HepG2 (cell line): Measurements from ENCODE around the gene NPAS2. TPM values are rescaled to one million over a fixed set of nuclear protein-coding genes. Genes with fewer than 3 reads are reported as not detected.
A peak's percentile ranks its signal among the peaks of the same experiment; 100 is the strongest.

Experiments
- ADNP ChIP-seq: sonication (generic); formaldehyde crosslinking; IDR thresholded peaks from 2 replicates; pipeline ENCODE4 v1.4.0; 2020; ENCODE audit warnings: missing genetic modification reagents
- ATAD3A ChIP-seq: sonication (generic); formaldehyde crosslinking; IDR thresholded peaks from 2 replicates; pipeline ENCODE4 v1.4.0; 2020; ENCODE audit warnings: missing genetic modification reagents
- FOXJ3 ChIP-seq: sonication (generic); formaldehyde crosslinking; IDR thresholded peaks from 2 replicates; pipeline ENCODE4 v1.4.0; 2020; ENCODE audit warnings: missing genetic modification reagents, mild to moderate bottlenecking, borderline replicate concordance
- FOXP1 ChIP-seq, 2 experiments: fragments of 450-650 bp in 1 of 2; IDR thresholded peaks; 2 replicates each; pipeline ENCODE4 v1.6.1; 2017 to 2018; ENCODE audit warnings: antibody characterized with exemption in 1 of 2
- HDAC6 ChIP-seq: fragments of 200-600 bp; sonication (generic); IDR thresholded peaks from 2 replicates; pipeline ENCODE4 v1.7.0; 2017; ENCODE audit warnings: mild to moderate bottlenecking, antibody characterized with exemption, low read length, low read depth
- HNF4A ChIP-seq: sonication (generic); formaldehyde crosslinking; IDR thresholded peaks from 2 replicates; pipeline ENCODE4 v1.4.0; 2020; ENCODE audit warnings: missing genetic modification reagents
- IRX3 ChIP-seq: sonication (generic); formaldehyde crosslinking; IDR thresholded peaks from 2 replicates; pipeline ENCODE4 v1.8.1; 2023; ENCODE audit warnings: mild to moderate bottlenecking, low read depth, missing genetic modification reagents, borderline replicate concordance
- KLF11 ChIP-seq: IDR thresholded peaks from 2 replicates; pipeline ENCODE4 v1.6.1; 2016; ENCODE audit warnings: missing compliant biosample characterization
- NCOA2 ChIP-seq: sonication (generic); formaldehyde crosslinking; IDR thresholded peaks from 2 replicates; pipeline ENCODE4 v1.8.0; 2022; ENCODE audit warnings: inconsistent platforms
- NFE2L1 ChIP-seq: sonication (generic); formaldehyde crosslinking; IDR thresholded peaks from 2 replicates; pipeline ENCODE4 v1.4.0; 2020; ENCODE audit warnings: missing genetic modification reagents, mild to moderate bottlenecking, borderline replicate concordance
- NR2C2 ChIP-seq: sonication (generic); formaldehyde crosslinking; IDR thresholded peaks from 2 replicates; pipeline ENCODE4 v1.4.0; 2020; ENCODE audit warnings: missing genetic modification reagents, mild to moderate bottlenecking, moderate library complexity, borderline replicate concordance
- NRL ChIP-seq: sonication (generic); formaldehyde crosslinking; IDR thresholded peaks from 2 replicates; pipeline ENCODE4 v1.5.0; 2020; ENCODE audit warnings: missing genetic modification reagents, mild to moderate bottlenecking, moderate library complexity, borderline replicate concordance
- PHF21A ChIP-seq: sonication (generic); formaldehyde crosslinking; IDR thresholded peaks from 2 replicates; pipeline ENCODE4 v1.5.0; 2020; ENCODE audit warnings: mild to moderate bottlenecking, missing genetic modification reagents
- PHF5A ChIP-seq: IDR thresholded peaks from one replicate; pipeline ENCODE4 v1.6.1; 2018; ENCODE audit warnings: low read depth, missing genetic modification reagents; ENCODE audit not compliant: unreplicated experiment
- XBP1 ChIP-seq: sonication (generic); formaldehyde crosslinking; IDR thresholded peaks from 2 replicates; pipeline ENCODE4 v1.5.0; 2020; ENCODE audit warnings: missing genetic modification reagents
- ZC3H4 ChIP-seq: sonication (generic); formaldehyde crosslinking; IDR thresholded peaks from 2 replicates; pipeline ENCODE4 v1.4.0; 2020; ENCODE audit warnings: missing genetic modification reagents, borderline replicate concordance
- ZFP36L2 ChIP-seq: sonication (generic); formaldehyde crosslinking; IDR thresholded peaks from 2 replicates; pipeline ENCODE4 v1.4.0; 2020; ENCODE audit warnings: missing genetic modification reagents
- ZNF251 ChIP-seq: sonication (generic); formaldehyde crosslinking; IDR thresholded peaks from 2 replicates; pipeline ENCODE4 v1.9.0; 2021; ENCODE audit warnings: mild to moderate bottlenecking, missing genetic modification reagents
- ZNF713 ChIP-seq: sonication (generic); formaldehyde crosslinking; IDR thresholded peaks from 2 replicates; pipeline ENCODE4 v1.4.0; 2020; ENCODE audit warnings: mild to moderate bottlenecking, missing genetic modification reagents
- polyA plus RNA-seq, 8 experiments: library from polyadenylated mRNA; depleted of rRNA in 3 of 8; stranded (reverse) in 7 of 8; unstranded in 1 of 8; fragments of >200 nt; fragmentation: Illumina TruSeq in 4 of 8; extraction: Trizol in 4 of 8; gene quantifications; 2 replicates each; pipeline versions ENCODE4 v1.2.1 to v1.2.3, GENCODE V29; 2011 to 2016; ENCODE audit warnings: low read depth in 4 of 8, missing spikeins in 1 of 8, mixed read lengths in 1 of 8; ENCODE audit not compliant: insufficient read depth in 1 of 8
- total RNA-seq, 5 experiments: library from RNA; depleted of rRNA; stranded (reverse); fragments of >200 nt; fragmentation: Illumina TruSeq; extraction: Trizol; gene quantifications; 2 replicates each; pipeline ENCODE4 v1.2.3, GENCODE V29; 2016; ENCODE audit warnings: low read depth in 1 of 5
- TF ChIP-seq, protein P1 (sequence below): sonication (generic); formaldehyde crosslinking; conservative IDR thresholded peaks from 2 replicates; pipeline ENCODE4 v1.8.0; 2022; ENCODE audit warnings: mild to moderate bottlenecking, moderate library complexity, missing genetic modification reagents
- TF ChIP-seq, protein P2 (sequence below): sonication (generic); formaldehyde crosslinking; IDR thresholded peaks from 2 replicates; pipeline ENCODE4 v1.9.0; 2021; ENCODE audit warnings: mild to moderate bottlenecking, missing genetic modification reagents
- TF ChIP-seq, protein P3 (sequence below): sonication (generic); formaldehyde crosslinking; IDR thresholded peaks from 2 replicates; pipeline ENCODE4 v1.4.0; 2020; ENCODE audit warnings: missing genetic modification reagents

The NPAS2 gene
- total and polyA plus RNA-seq, 2 of the 13 experiments (the other 11 are each of a cell fraction or from before 2014, with no cell fraction given): 14.8 to 37.5 TPM

DNA sequence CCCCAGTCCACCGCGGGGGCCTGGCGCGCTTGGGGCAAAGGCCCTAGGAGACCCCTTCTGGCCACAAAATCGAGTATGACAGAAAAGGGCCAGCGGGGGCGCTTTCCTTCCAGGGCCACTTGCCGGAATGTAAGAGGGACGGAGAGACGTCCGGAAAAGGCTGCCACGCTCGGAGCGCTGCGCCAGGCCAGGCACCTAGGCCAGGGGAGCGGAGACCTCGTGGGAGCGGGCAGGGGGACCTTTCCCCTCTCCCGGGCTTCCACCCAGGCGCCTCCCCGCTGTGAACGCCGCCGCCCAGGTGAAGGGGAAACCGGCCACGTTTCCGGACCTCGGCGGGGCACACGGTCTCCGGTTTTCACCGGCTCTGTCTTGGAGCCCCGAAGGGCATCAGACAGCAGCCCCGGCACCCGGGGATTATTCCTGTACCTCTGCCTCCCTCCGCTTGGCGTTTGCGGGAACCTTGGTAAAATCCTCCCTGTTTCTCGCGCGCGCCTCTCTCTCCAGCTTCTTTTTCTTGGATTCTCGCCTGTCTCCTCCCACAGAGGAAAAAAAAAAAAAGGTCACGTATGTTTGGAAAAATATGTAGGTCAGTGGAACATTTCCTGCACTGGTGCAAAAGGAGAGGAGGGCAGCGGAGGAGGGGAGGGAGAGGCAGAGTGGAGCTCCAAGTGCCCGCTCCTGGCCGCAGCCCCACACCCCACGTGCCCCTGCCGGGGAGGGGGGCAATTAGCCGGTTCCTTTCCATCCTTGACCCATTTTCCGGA, 1.2 kb upstream of the NPAS2 start (continued):
- TF ChIP-seq, protein P1, sequence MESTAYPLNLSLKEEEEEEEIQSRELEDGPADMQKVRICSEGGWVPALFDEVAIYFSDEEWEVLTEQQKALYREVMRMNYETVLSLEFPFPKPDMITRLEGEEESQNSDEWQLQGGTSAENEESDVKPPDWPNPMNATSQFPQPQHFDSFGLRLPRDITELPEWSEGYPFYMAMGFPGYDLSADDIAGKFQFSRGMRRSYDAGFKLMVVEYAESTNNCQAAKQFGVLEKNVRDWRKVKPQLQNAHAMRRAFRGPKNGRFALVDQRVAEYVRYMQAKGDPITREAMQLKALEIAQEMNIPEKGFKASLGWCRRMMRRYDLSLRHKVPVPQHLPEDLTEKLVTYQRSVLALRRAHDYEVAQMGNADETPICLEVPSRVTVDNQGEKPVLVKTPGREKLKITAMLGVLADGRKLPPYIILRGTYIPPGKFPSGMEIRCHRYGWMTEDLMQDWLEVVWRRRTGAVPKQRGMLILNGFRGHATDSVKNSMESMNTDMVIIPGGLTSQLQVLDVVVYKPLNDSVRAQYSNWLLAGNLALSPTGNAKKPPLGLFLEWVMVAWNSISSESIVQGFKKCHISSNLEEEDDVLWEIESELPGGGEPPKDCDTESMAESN (CRISPR knock-in tag): peak; percentile 62
- TF ChIP-seq XBP1 (CRISPR knock-in tag) (no peak), HDAC6 (no peak), ZFP36L2 (CRISPR knock-in tag) (no peak), ZNF713 (CRISPR knock-in tag) (no peak), FOXJ3 (CRISPR knock-in tag) (peak; percentile 52; the same call in 1 of the 2 replicates), PHF5A (CRISPR knock-in tag) (no peak), NFE2L1 (CRISPR knock-in tag) (no peak; the same call in 1 of the 2 replicates), ZC3H4 (CRISPR knock-in tag) (no peak), HNF4A (CRISPR knock-in tag) (peak; percentile 28; the same call in 1 of the 2 replicates), IRX3 (CRISPR knock-in tag) (no peak; the same call in 1 of the 2 replicates), ZNF251 (CRISPR knock-in tag) (0 out of 2 replicates have a peak, but pooled peaks have one; percentile 81), NR2C2 (0 out of 2 replicates have a peak, but pooled peaks have one; percentile 52), ADNP (CRISPR knock-in tag) (no peak), FOXP1 (IDR thresholded peaks at IDR 0.05) (no peak), FOXP1 (CRISPR knock-in tag; IDR thresholded peaks at IDR 0.05) (no peak), PHF21A (CRISPR knock-in tag) (no peak; the same call in 1 of the 2 replicates), NCOA2 (CRISPR knock-in tag) (no peak; the same call in 1 of the 2 replicates), ATAD3A (CRISPR knock-in tag) (no peak), KLF11 (CRISPR knock-in tag) (no peak; the same call in 1 of the 2 replicates), NRL (CRISPR knock-in tag) (peak; percentile 65; the same call in 1 of the 2 replicates)
- TF ChIP-seq, protein P2, sequence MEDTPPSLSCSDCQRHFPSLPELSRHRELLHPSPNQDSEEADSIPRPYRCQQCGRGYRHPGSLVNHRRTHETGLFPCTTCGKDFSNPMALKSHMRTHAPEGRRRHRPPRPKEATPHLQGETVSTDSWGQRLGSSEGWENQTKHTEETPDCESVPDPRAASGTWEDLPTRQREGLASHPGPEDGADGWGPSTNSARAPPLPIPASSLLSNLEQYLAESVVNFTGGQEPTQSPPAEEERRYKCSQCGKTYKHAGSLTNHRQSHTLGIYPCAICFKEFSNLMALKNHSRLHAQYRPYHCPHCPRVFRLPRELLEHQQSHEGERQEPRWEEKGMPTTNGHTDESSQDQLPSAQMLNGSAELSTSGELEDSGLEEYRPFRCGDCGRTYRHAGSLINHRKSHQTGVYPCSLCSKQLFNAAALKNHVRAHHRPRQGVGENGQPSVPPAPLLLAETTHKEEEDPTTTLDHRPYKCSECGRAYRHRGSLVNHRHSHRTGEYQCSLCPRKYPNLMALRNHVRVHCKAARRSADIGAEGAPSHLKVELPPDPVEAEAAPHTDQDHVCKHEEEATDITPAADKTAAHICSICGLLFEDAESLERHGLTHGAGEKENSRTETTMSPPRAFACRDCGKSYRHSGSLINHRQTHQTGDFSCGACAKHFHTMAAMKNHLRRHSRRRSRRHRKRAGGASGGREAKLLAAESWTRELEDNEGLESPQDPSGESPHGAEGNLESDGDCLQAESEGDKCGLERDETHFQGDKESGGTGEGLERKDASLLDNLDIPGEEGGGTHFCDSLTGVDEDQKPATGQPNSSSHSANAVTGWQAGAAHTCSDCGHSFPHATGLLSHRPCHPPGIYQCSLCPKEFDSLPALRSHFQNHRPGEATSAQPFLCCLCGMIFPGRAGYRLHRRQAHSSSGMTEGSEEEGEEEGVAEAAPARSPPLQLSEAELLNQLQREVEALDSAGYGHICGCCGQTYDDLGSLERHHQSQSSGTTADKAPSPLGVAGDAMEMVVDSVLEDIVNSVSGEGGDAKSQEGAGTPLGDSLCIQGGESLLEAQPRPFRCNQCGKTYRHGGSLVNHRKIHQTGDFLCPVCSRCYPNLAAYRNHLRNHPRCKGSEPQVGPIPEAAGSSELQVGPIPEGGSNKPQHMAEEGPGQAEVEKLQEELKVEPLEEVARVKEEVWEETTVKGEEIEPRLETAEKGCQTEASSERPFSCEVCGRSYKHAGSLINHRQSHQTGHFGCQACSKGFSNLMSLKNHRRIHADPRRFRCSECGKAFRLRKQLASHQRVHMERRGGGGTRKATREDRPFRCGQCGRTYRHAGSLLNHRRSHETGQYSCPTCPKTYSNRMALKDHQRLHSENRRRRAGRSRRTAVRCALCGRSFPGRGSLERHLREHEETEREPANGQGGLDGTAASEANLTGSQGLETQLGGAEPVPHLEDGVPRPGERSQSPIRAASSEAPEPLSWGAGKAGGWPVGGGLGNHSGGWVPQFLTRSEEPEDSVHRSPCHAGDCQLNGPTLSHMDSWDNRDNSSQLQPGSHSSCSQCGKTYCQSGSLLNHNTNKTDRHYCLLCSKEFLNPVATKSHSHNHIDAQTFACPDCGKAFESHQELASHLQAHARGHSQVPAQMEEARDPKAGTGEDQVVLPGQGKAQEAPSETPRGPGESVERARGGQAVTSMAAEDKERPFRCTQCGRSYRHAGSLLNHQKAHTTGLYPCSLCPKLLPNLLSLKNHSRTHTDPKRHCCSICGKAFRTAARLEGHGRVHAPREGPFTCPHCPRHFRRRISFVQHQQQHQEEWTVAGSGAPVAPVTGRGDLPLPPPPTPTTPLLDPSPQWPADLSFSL (CRISPR knock-in tag): no peak
- TF ChIP-seq, protein P3, sequence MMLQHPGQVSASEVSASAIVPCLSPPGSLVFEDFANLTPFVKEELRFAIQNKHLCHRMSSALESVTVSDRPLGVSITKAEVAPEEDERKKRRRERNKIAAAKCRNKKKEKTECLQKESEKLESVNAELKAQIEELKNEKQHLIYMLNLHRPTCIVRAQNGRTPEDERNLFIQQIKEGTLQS: no peak
